Measurements from ENCODE around the gene RPL41. TPM values are rescaled to one million over a fixed set of nuclear protein-coding genes. Genes with fewer than 3 reads are reported as not detected.
A peak's percentile ranks its signal among the peaks of the same experiment; 100 is the strongest.

The RPL41 gene
- total RNA-seq, 1 donor from 2014 or later: 2,726 TPM

DNA sequence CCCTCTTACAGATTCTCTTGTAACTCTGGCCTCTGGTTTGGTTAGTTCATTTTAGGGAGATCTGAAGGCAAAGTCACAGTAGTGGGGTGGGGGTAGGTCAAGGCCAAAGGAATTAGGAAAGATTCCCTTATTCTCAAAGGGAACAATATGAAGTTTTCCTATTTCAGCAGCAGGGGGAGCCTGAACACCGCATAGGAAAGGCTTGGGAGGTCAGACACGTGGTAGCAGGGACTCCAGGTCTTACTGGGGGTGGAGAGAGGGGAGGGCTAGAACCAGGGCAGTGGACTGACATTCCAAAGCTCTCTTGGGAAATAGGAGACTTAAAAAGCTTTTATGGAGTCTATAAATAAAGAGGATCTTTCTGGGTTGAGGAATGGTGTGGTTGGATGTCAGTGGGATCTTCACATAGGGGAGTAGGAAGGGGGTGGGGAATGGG is 2.9 kb downstream of the RPL41 start:
- H3K27me3 ChIP-seq: no peaks in the 10 kb centered on the region
- TF ChIP-seq, protein P1, sequence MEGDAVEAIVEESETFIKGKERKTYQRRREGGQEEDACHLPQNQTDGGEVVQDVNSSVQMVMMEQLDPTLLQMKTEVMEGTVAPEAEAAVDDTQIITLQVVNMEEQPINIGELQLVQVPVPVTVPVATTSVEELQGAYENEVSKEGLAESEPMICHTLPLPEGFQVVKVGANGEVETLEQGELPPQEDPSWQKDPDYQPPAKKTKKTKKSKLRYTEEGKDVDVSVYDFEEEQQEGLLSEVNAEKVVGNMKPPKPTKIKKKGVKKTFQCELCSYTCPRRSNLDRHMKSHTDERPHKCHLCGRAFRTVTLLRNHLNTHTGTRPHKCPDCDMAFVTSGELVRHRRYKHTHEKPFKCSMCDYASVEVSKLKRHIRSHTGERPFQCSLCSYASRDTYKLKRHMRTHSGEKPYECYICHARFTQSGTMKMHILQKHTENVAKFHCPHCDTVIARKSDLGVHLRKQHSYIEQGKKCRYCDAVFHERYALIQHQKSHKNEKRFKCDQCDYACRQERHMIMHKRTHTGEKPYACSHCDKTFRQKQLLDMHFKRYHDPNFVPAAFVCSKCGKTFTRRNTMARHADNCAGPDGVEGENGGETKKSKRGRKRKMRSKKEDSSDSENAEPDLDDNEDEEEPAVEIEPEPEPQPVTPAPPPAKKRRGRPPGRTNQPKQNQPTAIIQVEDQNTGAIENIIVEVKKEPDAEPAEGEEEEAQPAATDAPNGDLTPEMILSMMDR (IDR thresholded peaks at IDR 0.05): peak; percentile 79
- H3K27ac ChIP-seq: peak overlapping the region; percentile 97
- H3K9me3 ChIP-seq: no peaks in the 10 kb centered on the region
- H3K4me3 ChIP-seq: peak overlapping the region; percentile 62
- DNase-seq: no peak
- ATAC-seq: peak; percentile 70
- H3K36me3 ChIP-seq: peaks cover 23% of the 10 kb centered on the region
- H3K4me1 ChIP-seq: peaks cover 21% of the 10 kb centered on the region
- intact Hi-C loops (cut with DNase I): no loop called here

DNA sequence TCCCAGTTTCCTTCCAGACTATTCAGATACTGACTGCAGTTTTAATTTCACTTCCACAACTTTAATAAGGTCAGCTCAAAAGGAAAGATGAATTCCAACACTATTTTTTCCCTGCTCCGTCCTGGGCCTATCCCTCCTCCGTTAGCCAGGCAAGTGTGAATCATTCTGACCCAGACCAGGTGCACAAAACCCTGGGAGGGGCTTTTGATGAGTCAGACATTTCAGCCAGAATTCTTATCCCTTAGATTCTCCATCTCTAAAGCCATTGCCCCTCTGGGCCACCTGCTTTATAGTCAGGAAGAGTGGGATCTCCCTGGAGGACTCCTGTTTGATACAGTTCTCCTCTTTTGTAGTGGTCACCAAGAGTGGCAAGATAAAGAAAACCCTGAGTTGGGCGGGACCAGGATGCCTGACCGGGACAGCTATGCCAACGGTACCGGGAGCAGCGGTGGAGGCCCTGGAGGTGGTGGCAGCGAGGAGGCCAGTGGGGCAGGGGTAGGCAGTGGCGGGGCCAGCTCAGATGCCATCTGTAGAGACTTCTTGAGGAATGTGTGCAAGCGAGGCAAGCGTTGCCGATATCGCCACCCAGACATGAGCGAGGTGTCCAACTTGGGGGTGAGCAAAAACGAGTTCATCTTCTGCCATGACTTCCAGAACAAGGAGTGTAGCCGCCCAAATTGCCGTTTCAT is 3.9 kb downstream of the RPL41 start:
- intact Hi-C loops (cut with DNase I): loop anchor here (10.0 kb wide), 1 partner anchor 54 kb away; no protein-coding TSS in a partner anchor
- DNase-seq (no peak), ATAC-seq (no peak)
- Histone ChIP-seq H3K9me3 (no peaks in the 10 kb centered on the region), H3K27ac (peak overlapping the region; percentile 74), H3K4me1 (peaks cover 30% of the 10 kb centered on the region), H3K4me3 (no peak overlapping the region), H3K27me3 (no peaks in the 10 kb centered on the region), H3K36me3 (peaks cover 23% of the 10 kb centered on the region)
- TF ChIP-seq, protein P1 (IDR thresholded peaks at IDR 0.05): no peak

DNA sequence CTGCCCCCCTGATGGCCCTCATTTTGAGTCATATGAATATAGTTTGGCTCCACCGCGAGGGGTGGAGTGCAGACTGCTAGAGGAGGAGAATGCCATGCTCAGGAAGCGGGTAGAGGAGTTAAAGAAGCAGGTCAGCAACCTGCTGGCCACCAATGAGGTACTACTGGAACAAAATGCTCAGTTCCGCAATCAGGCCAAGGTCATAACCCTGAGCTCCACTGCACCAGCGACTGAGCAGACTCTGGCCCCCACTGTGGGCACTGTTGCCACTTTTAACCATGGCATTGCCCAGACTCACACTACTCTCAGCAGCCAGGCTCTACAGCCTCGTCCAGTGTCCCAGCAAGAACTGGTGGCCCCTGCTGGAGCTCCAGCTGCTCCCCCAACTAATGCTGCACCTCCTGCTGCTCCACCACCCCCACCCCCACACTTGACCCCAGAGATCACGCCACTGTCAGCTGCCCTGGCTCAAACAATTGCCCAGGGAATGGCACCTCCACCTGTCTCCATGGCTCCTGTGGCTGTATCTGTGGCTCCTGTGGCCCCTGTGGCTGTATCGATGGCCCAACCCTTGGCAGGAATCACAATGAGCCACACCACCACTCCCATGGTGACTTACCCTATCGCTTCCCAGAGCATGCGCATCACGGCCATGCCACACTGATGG is 4.9 kb downstream of the RPL41 start:
- H3K27me3 ChIP-seq: no peaks in the 10 kb centered on the region
- TF ChIP-seq, protein P1 (IDR thresholded peaks at IDR 0.05): no peak
- ATAC-seq (no peak), DNase-seq (no peak)
- no peak overlapping the region for H3K27ac ChIP-seq
- H3K4me3 ChIP-seq: no peak overlapping the region
- intact Hi-C loops (cut with DNase I): loop anchor here (10.0 kb wide), 1 partner anchor 53 kb away; no protein-coding TSS in a partner anchor
- H3K36me3 ChIP-seq: peaks cover 23% of the 10 kb centered on the region
- H3K9me3 ChIP-seq: no peaks in the 10 kb centered on the region
- peaks cover 41% of the 10 kb centered on the region for H3K4me1 ChIP-seq

DNA sequence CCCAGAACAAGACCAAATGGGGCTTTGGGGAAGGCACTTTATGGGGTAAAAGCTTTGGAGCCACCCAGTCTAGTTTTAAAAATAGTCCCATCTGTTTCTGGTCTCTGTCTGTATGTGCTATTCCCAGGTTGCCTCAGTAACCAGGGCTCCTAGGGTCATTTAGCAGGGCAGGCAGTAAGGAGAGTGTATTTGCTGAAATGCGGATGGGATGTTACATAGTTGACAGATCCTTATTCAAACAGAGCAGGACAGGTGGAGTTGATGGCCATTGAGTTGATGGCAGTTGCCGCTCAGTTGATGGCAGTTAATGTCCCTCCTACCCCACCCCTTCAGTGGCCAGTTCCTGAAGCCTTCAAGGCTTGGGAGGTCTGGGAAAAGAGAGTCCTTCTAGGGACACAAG is 6.2 kb downstream of the RPL41 start:
- TF ChIP-seq, protein P1 (IDR thresholded peaks at IDR 0.05): no peak
- intact Hi-C loops (cut with DNase I): loop anchor here (10.0 kb wide), 1 partner anchor 52 kb away; no protein-coding TSS in a partner anchor
- Histone ChIP-seq H3K9me3 (no peaks in the 10 kb centered on the region), H3K4me1 (peaks cover 52% of the 10 kb centered on the region), H3K27ac (no peak overlapping the region), H3K27me3 (no peaks in the 10 kb centered on the region), H3K4me3 (no peak overlapping the region), H3K36me3 (peaks cover 22% of the 10 kb centered on the region)
- DNase-seq: no peak
- ATAC-seq: no peak

DNA sequence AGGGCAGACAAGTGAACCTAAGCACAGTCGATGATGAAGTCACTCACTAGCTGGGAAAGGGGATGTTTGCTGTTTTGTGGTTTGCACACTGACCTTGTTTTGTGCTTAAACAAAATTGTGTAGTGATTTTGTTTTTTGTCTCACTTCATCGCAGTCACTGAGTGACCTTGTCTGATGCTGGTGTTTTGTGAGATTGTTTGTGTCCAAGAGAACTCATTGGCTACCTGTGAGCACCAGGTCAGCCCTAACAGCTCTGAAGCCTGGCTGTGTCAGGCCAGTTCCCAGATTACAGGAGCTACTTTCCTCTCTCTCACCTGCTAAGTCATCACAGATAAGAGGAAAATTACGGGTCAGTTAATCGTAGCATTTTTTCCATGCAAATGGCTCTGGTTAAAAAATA is 7.7 kb downstream of the RPL41 start:
- no peak overlapping the region for H3K4me3 ChIP-seq
- intact Hi-C loops (cut with DNase I): loop anchor here (10.0 kb wide), 1 partner anchor 51 kb away; no protein-coding TSS in a partner anchor
- H3K27me3 ChIP-seq: no peaks in the 10 kb centered on the region
- TF ChIP-seq, protein P1 (IDR thresholded peaks at IDR 0.05): no peak
- H3K4me1 ChIP-seq: peaks cover 46% of the 10 kb centered on the region
- H3K27ac ChIP-seq: peak overlapping the region; percentile 83
- DNase-seq: no peak
- ATAC-seq: no peak
- no peaks in the 10 kb centered on the region for H3K9me3 ChIP-seq
- H3K36me3 ChIP-seq: peaks cover 20% of the 10 kb centered on the region
